GM12873 (cell line): ENCODE data around the gene KCNJ9.

Experiments used
- CTCF ChIP-seq: IDR thresholded peaks from 2 replicates; pipeline ENCODE4 v1.5.1; 2012; ENCODE audit warnings: low read depth, mild to moderate bottlenecking, moderate library complexity, low read length, control low read depth; ENCODE audit not compliant: insufficient read depth; ENCODE audit errors: missing control alignments

KCNJ9 gene

GRCh38 chr1:160101717-160102522 is 20.6 kb downstream of the KCNJ9 start:
- TF ChIP-seq CTCF: no peak

- no peak for TF ChIP-seq CTCF
Observed at GRCh38 chr1:160103658-160104408, 22.5 kb downstream of the KCNJ9 start.

GRCh38 chr1:160104486-160104885 is 23.1 kb downstream of the KCNJ9 start:
- TF ChIP-seq CTCF: no peak

- no peak for TF ChIP-seq CTCF
Observed at GRCh38 chr1:160105155-160105554, 23.8 kb downstream of the KCNJ9 start.

- no peak for TF ChIP-seq CTCF
Observed at GRCh38 chr1:160107512-160107911, 26.2 kb downstream of the KCNJ9 start.

GRCh38 chr1:160108888-160109662 is 27.7 kb downstream of the KCNJ9 start:
- peak; percentile 68 for TF ChIP-seq CTCF

- no peak for TF ChIP-seq CTCF
Observed at GRCh38 chr1:160109686-160110085, 28.3 kb downstream of the KCNJ9 start.
